H54 (cell line): ENCODE measurements around the gene SLC35F3.

Experiments
- DNase-seq: peaks from one replicate; pipeline ENCODE4 v3.0.0; 2011; ENCODE audit warnings: low spot score, mixed read lengths; ENCODE audit not compliant: insufficient read length
- FAIRE-seq: peaks from 3 replicates; lab custom pipeline; 2011; peaks lifted over from hg19 to GRCh38; lab: Jason Lieb, UNC
- POLR2A ChIP-seq: IDR thresholded peaks from 2 replicates; pipeline ENCODE4 v1.6.1; 2011; ENCODE audit warnings: low read depth, mild to moderate bottlenecking, low read length

The SLC35F3 gene

GRCh38 chr1:233972951-233973635 is 68.6 kb downstream of the SLC35F3 start:
- no peak for DNase-seq
- no peak for FAIRE-seq
- TF ChIP-seq POLR2A: no peak

- FAIRE-seq (no peak), DNase-seq (no peak)
- TF ChIP-seq POLR2A: no peak
These were observed 71.0 kb downstream of the SLC35F3 start for GRCh38 chr1:233975486-233975885.

GRCh38 chr1:233981042-233981675 is 76.7 kb downstream of the SLC35F3 start:
- FAIRE-seq (no peak), DNase-seq (no peak)
- no peak for TF ChIP-seq POLR2A

GRCh38 chr1:233982827-233983518 is 78.5 kb downstream of the SLC35F3 start:
- DNase-seq (no peak), FAIRE-seq (no peak)
- TF ChIP-seq POLR2A: no peak

- FAIRE-seq (no peak), DNase-seq (no peak)
- TF ChIP-seq POLR2A: no peak
These were observed 79.3 kb downstream of the SLC35F3 start for GRCh38 chr1:233983811-233984210.

- TF ChIP-seq POLR2A: no peak
- FAIRE-seq: no peak
- DNase-seq: no peak
These were observed 84.7 kb downstream of the SLC35F3 start for GRCh38 chr1:233988963-233989696.

- no peak for TF ChIP-seq POLR2A
- DNase-seq: no peak
- no peak for FAIRE-seq
These were observed 86.0 kb downstream of the SLC35F3 start for GRCh38 chr1:233990486-233990885.

GRCh38 chr1:233993651-233994050 is 89.2 kb downstream of the SLC35F3 start:
- DNase-seq: no peak
- TF ChIP-seq POLR2A: no peak
- FAIRE-seq: peak; percentile 52

- FAIRE-seq (no peak), DNase-seq (no peak)
- TF ChIP-seq POLR2A: no peak
These were observed 89.6 kb downstream of the SLC35F3 start for GRCh38 chr1:233994112-233994511.

- DNase-seq (no peak), FAIRE-seq (no peak)
- TF ChIP-seq POLR2A: no peak
These were observed 94.0 kb downstream of the SLC35F3 start for GRCh38 chr1:233998456-233998855.

GRCh38 chr1:233998891-233999290 is 94.4 kb downstream of the SLC35F3 start:
- no peak for FAIRE-seq
- TF ChIP-seq POLR2A: no peak

GRCh38 chr1:234000557-234001041 is 96.1 kb downstream of the SLC35F3 start:
- no peak for TF ChIP-seq POLR2A
- FAIRE-seq (no peak), DNase-seq (no peak)

More at GRCh38 chr1:233998891-233999290, 94.4 kb downstream of the SLC35F3 start:
- no peak for DNase-seq

- no peak for FAIRE-seq
- DNase-seq: no peak
These were observed 97.3 kb downstream of the SLC35F3 start for GRCh38 chr1:234001817-234002216.

More at GRCh38 chr1:234001817-234002216, 97.3 kb downstream of the SLC35F3 start:
- TF ChIP-seq POLR2A: no peak
